KG1 (cell line): Measurements from ENCODE around the gene KIRREL1.

Experiments used
- DNase-seq: peaks from one replicate; lab custom pipeline; 2025; lab: John Stamatoyannopoulos, UW

Gene KIRREL1

GRCh38 chr1:158007667-158008386 lies 14.4 kb downstream of the KIRREL1 start:
- no peak for DNase-seq

- no peak for DNase-seq
Observed at GRCh38 chr1:158008630-158009029, 15.2 kb downstream of the KIRREL1 start.

GRCh38 chr1:158011714-158012113 lies 18.3 kb downstream of the KIRREL1 start:
- no peak for DNase-seq

DNA sequence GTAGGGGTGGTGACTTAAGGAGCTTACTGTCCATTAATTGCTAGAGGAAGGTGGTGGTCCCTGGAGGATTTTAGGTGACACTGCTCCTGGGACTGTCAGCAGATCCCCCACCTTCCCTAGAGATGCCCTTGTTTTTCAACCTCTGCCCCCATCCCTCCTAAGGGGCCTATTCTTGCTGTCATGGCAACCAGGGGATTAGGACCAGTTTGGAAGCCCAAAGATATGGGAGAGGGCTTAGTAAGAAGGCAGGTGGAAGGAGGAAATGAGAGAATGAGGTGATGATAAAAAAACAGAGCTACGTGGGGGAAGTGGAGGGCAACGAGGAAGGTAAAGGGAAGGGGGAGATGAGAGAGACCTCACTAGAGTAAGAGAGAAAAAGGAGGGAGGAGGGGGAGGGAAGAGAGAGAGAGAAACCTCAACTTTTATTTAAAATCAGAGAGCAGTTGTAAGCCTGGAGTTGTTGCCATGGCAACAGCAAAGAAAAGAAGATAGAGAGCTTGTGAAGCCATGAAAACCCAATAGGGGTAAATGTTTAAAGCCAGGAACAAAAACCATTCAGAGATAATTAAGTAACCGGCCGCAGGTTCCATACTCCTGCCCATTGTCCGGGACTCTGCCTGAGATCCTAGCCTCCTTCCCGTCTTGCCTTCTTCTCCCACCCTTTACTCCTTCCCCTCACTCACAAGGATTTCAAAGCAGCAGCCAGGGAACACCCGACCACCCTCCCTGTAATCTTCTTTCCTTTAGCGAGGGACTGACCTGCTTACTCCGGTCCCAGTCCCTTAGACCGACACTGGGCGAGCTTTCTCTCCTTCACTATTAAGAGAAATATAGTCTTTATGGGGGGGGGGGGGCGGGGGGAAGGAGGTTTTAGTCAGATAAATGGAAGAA lies 20.6 kb downstream of the KIRREL1 start:
- DNase-seq: no peak

DNA sequence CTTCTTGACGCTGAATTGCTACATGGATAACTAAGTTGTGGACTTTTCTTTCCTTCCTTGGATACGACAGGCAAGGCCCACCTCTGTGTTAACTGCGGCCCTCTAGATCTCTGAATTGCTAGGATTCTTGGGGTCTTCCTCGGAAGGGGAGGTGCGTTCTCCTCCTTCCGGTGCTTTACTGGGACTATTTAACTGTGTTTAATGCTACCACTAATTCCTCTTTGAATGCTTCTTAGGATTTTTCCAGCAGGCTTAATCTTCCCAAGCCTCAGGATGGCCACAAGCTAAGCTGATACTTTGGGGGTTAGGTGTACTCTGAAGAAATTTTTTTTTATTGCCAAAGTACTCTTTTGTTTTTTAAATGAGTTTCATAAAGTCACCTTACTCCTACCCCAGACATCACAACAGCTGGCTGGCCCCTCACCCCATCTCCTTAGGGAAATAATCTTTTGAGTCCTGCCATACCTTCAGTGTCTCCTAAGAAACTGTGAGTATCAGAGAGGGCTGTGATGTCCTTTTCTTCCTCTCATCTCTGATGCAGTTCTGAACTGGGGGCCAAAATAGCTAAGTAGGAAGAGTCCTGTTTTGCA lies 21.4 kb downstream of the KIRREL1 start:
- DNase-seq: no peak

DNA sequence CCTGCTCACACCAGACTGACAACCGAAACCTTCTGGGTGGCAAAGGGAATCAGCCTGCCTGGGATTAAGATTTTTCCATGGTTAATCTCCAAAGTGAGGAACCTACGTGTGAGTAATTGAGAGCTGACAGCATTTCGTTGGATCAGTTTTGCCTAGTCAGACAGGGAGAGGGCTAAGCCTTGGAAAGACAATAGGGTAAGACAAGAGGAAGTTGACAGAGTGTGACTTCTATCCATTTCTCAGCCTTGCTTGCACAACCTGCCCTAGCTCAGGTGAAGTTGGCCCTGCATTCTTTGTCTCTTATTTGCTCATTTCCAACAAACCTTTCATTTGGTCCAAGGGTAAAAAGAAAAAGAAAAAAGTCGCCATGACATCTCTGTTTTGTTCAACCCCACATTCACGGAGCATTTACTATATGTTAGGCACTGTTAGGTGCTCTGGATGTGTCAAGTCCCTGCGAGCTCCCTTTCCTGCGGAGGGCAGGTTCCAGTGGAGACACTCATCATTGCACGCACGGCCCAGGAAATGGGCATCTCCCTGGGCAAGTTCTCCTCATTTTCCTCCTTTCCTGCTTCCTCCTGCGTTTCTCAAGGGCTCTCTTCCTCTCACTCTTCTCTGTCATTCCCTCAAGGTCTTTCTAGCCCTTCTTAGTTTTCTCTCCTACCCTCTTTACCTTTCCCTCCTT lies 23.3 kb downstream of the KIRREL1 start:
- DNase-seq: no peak

DNA sequence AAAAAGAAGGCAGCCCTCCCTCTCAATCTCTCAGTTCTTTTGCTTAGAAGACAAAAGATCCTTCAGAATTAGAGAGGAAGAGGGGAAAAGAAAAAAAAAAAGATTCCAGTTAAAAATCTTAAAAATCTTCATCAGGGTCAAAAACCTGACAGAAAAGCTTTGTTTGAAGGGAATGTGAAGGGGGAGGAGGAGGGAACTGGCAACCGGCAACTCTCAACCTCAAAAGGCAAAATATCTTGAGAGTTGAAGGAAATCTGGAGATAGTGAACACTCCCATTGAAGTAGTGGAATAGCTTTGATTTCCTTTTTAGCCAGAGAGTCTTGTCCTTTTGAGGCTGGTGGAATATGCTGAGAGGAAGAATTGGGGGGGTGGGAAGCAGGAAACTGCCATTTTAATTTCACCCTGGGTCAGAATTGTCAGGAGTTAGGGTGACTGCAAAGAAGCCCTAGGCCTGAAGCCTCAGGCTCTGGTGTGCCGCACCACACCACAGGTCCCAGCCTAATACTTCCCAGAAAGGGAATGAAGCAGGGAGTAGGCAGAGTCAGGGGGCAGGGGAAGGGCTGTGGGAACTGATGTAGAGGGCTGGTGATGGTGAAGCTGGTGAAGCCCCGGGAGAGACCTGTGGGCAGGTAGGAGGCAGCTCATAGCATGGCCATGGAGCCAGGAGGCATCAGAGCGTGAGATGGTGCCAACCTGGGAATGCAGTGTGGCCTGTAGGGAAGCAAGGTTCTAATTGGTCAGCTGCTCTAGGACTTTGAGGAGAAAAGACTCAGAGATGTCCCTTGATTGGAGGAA lies 24.6 kb downstream of the KIRREL1 start:
- DNase-seq: no peak

DNA sequence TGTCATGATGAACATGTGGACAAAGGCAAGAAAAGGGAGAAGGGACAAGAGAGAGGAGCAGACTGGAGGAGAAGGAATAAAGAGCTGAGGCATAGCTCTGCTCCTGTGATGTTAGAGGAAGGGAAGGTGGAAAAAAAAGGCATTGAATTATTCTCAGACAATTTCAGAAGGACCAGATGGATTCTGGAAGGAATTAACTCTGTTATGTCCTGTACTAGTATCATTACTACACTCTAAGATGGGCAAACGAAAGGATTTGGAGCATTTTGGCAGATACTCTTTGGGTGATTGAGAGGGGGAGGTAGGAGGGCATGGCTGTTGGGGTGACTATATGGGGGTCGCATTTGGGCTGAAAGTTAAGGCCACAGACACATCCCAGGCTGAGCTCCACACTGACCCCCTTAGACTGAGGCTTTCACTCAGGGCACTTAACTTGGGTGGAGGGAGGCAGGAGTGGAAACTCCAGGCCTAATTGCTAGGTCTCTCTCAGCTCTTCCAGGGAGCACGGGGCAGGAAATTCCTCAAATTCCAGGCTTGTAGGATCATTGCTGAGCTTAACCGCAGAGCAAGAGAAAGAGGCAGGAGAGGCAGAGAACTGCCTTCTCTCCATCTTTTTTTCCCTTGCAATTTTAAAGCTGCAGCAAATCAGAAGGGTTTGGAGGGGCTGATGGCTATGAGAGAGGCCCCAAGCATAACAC lies 25.9 kb downstream of the KIRREL1 start:
- no peak for DNase-seq

- DNase-seq: no peak
Observed at GRCh38 chr1:158020259-158020885, 26.9 kb downstream of the KIRREL1 start.

DNA sequence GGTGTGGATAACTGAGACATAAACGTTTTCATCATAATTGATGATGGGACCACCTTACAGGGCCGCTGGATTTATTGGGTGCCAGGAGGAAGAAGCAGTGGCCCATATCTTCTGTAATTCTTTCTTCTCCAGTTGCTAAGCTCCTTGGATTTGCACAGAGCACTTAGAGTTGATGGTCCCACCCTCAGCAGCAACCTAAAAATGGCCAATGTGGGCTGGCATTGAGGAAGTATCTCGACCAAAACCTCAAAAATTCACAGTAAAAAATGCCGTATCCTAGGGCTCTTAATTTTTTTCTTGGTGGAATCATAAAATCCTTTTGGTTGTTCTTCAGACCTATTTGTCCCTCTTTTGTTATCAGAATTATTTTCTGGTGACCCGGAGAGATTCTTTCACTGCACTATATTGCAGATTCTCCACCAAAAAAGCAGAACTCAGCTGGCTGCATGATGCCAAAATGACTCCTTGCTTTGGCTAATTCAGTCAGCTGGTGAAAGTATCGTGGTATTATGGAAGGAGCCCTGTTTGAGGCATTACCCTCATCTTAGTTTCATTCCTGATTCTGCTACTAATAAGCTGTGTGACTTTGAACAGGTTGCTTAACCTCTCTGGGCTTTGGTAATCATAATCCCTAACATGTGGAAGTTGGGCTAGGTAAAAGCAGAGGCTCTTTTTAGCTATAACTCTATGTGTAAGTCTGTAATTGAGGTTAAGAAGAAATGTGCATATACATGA lies 27.6 kb downstream of the KIRREL1 start:
- no peak for DNase-seq

- DNase-seq: no peak
Observed at GRCh38 chr1:158021721-158022120, 28.3 kb downstream of the KIRREL1 start.

DNA sequence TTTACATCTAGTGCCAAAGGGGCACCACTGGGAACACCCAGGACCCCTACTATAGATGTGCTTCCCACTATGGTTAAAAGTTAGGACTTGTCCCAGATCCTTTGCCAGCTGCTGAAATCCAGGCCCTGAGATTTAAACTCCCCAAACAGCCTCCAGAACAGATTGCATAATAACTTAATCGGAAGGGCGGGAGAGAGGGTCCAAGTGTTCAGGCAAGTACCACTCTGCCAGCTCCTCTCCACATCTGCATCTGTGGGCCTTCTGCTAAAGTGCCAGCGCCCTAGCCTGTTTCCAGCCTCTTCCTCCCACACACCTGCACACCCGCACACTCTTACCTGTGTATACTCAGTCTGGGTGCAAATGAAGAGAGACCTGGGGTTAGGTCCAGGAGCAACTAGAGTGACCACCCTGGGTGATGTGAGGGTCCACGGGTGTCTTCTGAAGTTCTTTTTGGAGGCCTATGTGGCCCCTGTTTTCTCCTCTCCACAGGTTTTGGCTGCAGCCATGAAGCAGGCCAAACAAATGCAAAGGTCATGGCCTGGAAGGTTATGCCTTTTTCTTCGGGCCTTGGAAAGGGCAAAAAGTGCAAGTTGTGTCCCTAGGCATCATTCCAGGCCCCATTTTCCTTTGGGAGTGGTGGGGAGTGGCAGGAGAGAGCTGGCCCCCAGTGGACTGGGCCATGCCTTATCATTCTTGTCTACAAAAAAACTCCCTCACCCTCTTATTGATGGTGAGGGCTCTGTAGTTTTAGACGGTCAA lies 29.3 kb downstream of the KIRREL1 start:
- DNase-seq: no peak

DNA sequence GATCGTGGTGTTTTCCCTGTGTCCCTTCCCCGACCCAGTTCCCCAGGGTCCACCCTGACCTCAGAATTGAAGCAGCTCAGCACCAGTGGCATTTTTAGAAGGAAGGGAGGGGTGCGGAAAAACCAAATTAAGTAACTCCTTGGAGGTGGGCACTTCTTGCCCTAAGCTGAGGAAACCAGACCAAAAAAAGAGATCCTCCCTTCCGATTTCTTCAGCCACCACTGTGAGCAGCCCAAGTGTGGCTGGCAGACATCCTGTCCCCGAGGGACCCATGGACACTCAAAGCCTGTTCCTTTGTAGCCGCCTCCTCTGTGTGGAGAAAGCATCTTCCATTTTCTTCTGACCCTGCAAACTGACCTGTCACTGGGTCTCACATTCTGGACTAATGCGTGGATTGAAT lies 31.3 kb downstream of the KIRREL1 start:
- DNase-seq: no peak

GRCh38 chr1:158025576-158026230 lies 32.3 kb downstream of the KIRREL1 start:
- no peak for DNase-seq

GRCh38 chr1:158026651-158027050 lies 33.2 kb downstream of the KIRREL1 start:
- no peak for DNase-seq

DNA sequence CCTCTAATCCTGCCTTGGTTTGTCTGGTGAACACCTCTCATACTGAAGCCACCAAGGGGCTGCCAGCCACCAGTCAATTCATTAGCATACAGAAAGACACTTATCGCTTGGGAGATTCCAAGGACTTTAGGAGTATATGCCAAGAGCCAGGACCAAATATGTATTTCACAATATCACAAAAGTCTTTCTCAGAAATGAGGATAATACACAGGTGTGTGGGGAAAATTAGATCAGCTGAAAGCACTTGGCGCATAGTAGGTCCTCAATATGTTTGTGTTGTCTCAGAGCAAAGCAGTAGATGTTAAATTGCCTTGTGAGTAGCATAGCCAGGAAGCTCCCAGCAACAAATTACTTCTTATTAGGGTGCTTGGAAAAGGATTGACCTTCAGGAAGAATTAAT lies 34.1 kb downstream of the KIRREL1 start:
- DNase-seq: no peak

DNA sequence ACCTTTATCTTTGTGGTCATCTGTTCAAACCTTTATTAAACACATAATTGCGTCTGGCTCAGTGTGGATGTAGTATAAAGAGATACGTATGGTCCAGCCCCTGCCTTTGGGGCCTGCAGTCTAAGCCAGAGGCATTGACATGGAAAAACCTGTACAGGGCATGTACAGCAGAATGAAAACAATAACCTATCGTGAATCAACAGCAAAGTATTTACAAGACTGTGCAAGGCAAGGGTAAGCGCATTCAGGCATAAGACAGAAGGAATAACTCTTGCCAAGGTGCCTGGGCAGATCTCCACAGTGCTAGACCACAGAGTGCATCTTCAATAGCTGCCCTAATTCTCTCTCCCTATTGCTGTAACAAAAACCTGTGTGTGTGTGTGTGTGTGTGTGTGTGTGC lies 35.5 kb downstream of the KIRREL1 start:
- no peak for DNase-seq

DNA sequence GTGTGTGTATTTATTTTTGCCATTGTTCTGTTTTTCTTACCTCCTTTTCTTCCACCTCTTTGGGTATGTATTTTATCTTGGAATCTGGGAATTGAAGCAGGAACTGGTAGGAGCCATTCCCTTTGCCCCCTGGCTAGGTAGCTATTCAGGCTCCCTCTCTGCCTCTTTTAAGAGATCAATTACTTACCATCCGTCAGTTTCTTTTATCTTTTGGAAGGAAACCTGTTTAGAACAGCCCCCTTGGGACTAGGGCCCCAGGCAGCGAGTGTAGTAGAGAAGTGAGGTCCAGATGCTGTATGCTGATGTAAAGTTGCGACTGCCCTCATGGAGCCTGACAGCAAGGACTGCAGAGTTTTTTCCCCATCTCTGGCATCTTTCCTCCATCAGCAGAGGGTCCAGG lies 41.6 kb downstream of the KIRREL1 start:
- DNase-seq: no peak
